CD4-positive, CD25-positive, alpha-beta regulatory T cell (primary cell): Measurements from ENCODE around the gene LMCD1. TPM values are rescaled to one million over a fixed set of nuclear protein-coding genes. Genes with fewer than 3 reads are reported as not detected.

Experiments
- ATAC-seq, 2 donors: fragments of 150-1000 bp; cut with Tn5 transposase; one replicate each; pipeline ENCODE4 v1.10.0; 2021; ENCODE audit warnings: low read depth in 2 of 2, moderate number of reproducible peaks in 2 of 2, moderate library complexity in 1 of 2
- DNase-seq, 3 donors: peaks; one replicate each; pipeline versions ENCODE4 v3.0.0 to v3.0.0-alpha.2; 2012 to 2022; ENCODE audit warnings: mixed read lengths in 1 of 3
- H3K27ac ChIP-seq: one replicate; pipeline ENCODE4 v1.7.0; 2013; ENCODE audit warnings: mild to moderate bottlenecking, low read length; ENCODE audit not compliant: insufficient read depth, poor library complexity, severe bottlenecking
- H3K27me3 ChIP-seq: one replicate; pipeline ENCODE4 v1.7.0; 2013; ENCODE audit warnings: low read length; ENCODE audit not compliant: control insufficient read depth, insufficient read depth
- H3K36me3 ChIP-seq: one replicate; pipeline ENCODE4 v1.7.0; 2013; ENCODE audit warnings: mild to moderate bottlenecking, low read length, moderate library complexity; ENCODE audit not compliant: control insufficient read depth, insufficient read depth
- H3K4me1 ChIP-seq: 2 replicates; pipeline ENCODE4 v1.7.0; 2013; ENCODE audit warnings: mild to moderate bottlenecking, low read length; ENCODE audit not compliant: insufficient read depth, control insufficient read depth, poor library complexity, severe bottlenecking
- H3K4me3 ChIP-seq: one replicate; pipeline ENCODE4 v1.7.0; 2013; ENCODE audit warnings: low read depth, mild to moderate bottlenecking, low read length, moderate library complexity
- H3K9me3 ChIP-seq, 2 experiments: 1 replicate in 1 of 2; 2 replicates in 1 of 2; pipeline ENCODE4 v1.7.0; 2013; ENCODE audit warnings: low read length in 2 of 2, mild to moderate bottlenecking in 1 of 2, moderate library complexity in 1 of 2; ENCODE audit not compliant: control insufficient read depth in 2 of 2
- H3K27ac Mint-ChIP-seq, 3 donors: one replicate each; pipeline ENCODE4 v1.8.0; 2020 to 2022; ENCODE audit warnings: mild to moderate bottlenecking in 3 of 3, mixed read lengths in 3 of 3, moderate library complexity in 2 of 3
- H3K27me3 Mint-ChIP-seq: one replicate; pipeline ENCODE4 v1.8.0; 2022; ENCODE audit warnings: mild to moderate bottlenecking, mixed read lengths
- H3K36me3 Mint-ChIP-seq: one replicate; pipeline ENCODE4 v1.8.0; 2020; ENCODE audit warnings: mixed read lengths
- H3K4me1 Mint-ChIP-seq, 4 donors: one replicate each; pipeline ENCODE4 v1.8.0; 2020 to 2022; ENCODE audit warnings: mixed read lengths in 4 of 4, mild to moderate bottlenecking in 1 of 4
- H3K4me3 Mint-ChIP-seq, 4 donors: one replicate each; pipeline ENCODE4 v1.8.0; 2020 to 2022; ENCODE audit warnings: mild to moderate bottlenecking in 4 of 4, mixed read lengths in 4 of 4, moderate library complexity in 3 of 4
- H3K9me3 Mint-ChIP-seq, 7 donors: one replicate each; pipeline ENCODE4 v1.8.0; 2020 to 2022; ENCODE audit warnings: mixed read lengths in 7 of 7, mild to moderate bottlenecking in 3 of 7, moderate library complexity in 2 of 7
- polyA plus RNA-seq, 4 donors: library from polyadenylated mRNA; unstranded; fragments of 300-500 nt; fragmentation: Illumina TruSeq; gene quantifications; one replicate each; pipeline ENCODE4 v1.2.3, GENCODE V29; 2021
- total RNA-seq: library from RNA; stranded (reverse); gene quantifications from one replicate; pipeline ENCODE4 v1.2.3, GENCODE V29; 2022

The LMCD1 gene
- total RNA-seq = 5.6 TPM
- 10 to 100 TPM; 13.3 to 27.7 (median 18.7) TPM for polyA plus RNA-seq

DNA sequence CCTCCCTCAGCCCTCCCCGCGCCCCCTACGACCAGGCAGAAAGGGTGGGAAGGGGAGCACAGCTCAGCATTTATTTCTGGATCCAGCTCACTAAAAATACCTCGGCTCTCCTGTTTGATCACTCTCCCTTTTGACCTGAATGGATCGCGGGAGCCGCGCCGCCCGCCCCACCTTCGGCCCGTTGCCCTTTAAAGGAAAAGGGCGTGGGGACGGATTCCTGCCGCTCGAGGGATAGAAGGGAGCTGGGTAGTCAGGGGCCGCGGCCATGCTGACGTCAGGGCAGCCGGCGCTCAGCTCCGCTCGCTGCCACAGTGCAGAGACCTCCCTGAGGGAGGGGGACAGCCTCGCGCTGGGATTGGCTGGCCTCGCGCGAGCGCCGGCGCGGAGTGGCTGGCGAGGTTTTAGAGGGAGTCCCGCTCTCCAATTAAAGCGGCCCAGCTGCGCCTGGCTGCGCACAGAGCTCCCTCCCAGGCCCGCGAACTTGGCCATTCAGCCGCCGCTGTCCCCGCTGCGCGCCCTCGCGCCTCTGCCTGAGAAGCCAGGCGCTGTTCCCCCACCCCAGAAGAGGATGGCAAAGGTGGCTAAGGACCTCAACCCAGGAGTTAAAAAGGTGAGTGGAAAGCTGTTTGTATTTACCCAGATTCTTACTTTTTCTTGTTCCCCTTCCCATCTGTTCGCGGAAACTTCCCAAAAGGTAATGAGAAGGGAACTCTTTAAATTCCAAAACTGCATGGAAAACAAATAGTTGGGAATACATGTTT, at the start of gene LMCD1:
Gene LMCD1 (plus strand): TSS at position 453 of the 761 bp plus-strand sequence. CDS start 116 bp downstream, at position 569.
- peak; percentile 85 to 91 (median 87) for DNase-seq
- no peaks in the 10 kb centered on the region for H3K9me3 Mint-ChIP-seq
- H3K27me3 ChIP-seq = no peaks in the 10 kb centered on the region
- H3K4me3 Mint-ChIP-seq = peak within 1 kb of the TSS; percentile 92 to 98 (median 96)
- peaks cover 38% of the 10 kb centered on the region for H3K4me1 ChIP-seq
- peak within 1 kb of the TSS; percentile 70 for H3K27ac ChIP-seq
- H3K36me3 Mint-ChIP-seq = no peaks in the 10 kb centered on the region
- ATAC-seq = peak; percentile 99
- peak within 1 kb of the TSS; percentile 91 to 96 (median 95) for H3K27ac Mint-ChIP-seq
- peak within 1 kb of the TSS; percentile 79 for H3K4me3 ChIP-seq
- no peaks in the 10 kb centered on the region for H3K27me3 Mint-ChIP-seq
- H3K4me1 Mint-ChIP-seq = peaks cover 5 to 59% (median 29%) of the 10 kb centered on the region in 4 donors
- H3K36me3 ChIP-seq = no peaks in the 10 kb centered on the region
- H3K9me3 ChIP-seq = no peaks in the 10 kb centered on the region

GRCh38 chr3:8452112-8452511, 49.5 kb upstream of the LMCD1 start:
- H3K27ac ChIP-seq = no peak overlapping the region
- peaks cover 0 to 5% (median 0%) of the 10 kb centered on the region in 7 donors for H3K9me3 Mint-ChIP-seq
- H3K27me3 ChIP-seq = no peaks in the 10 kb centered on the region
- H3K4me3 Mint-ChIP-seq = no peak overlapping the region
- no peaks in the 10 kb centered on the region for H3K36me3 ChIP-seq
- no peak overlapping the region for H3K27ac Mint-ChIP-seq
- H3K4me1 ChIP-seq = no peaks in the 10 kb centered on the region
- H3K27me3 Mint-ChIP-seq = no peaks in the 10 kb centered on the region
- DNase-seq (no peak), ATAC-seq (no peak)
- no peaks in the 10 kb centered on the region for H3K36me3 Mint-ChIP-seq
- H3K9me3 ChIP-seq = no peaks in the 10 kb centered on the region
- no peak overlapping the region for H3K4me3 ChIP-seq
- no peaks in the 10 kb centered on the region for H3K4me1 Mint-ChIP-seq

- DNase-seq (no peak), ATAC-seq (no peak)
- Mint-ChIP-seq H3K4me1 (no peaks in the 10 kb centered on the region), H3K27me3 (no peaks in the 10 kb centered on the region), H3K36me3 (no peaks in the 10 kb centered on the region), H3K4me3 (no peak overlapping the region), H3K27ac (peak overlapping the region in 1 of 3 donors; percentile 3), H3K9me3 (peaks cover 0 to 5% (median 0%) of the 10 kb centered on the region in 7 donors)
- no peaks in the 10 kb centered on the region for H3K4me1 ChIP-seq
- no peaks in the 10 kb centered on the region for H3K9me3 ChIP-seq
- no peak overlapping the region for H3K27ac ChIP-seq
- H3K36me3 ChIP-seq = no peaks in the 10 kb centered on the region
- H3K27me3 ChIP-seq = no peaks in the 10 kb centered on the region
- H3K4me3 ChIP-seq = no peak overlapping the region
Measured at GRCh38 chr3:8453153-8453552, 48.5 kb upstream of the LMCD1 start.

GRCh38 chr3:8455526-8456411, 45.9 kb upstream of the LMCD1 start:
- no peak overlapping the region for H3K4me3 ChIP-seq
- Mint-ChIP-seq H3K36me3 (no peaks in the 10 kb centered on the region), H3K27me3 (no peaks in the 10 kb centered on the region), H3K9me3 (peaks cover 0 to 3% (median 0%) of the 10 kb centered on the region in 7 donors), H3K27ac (no peak overlapping the region), H3K4me3 (no peak overlapping the region), H3K4me1 (no peaks in the 10 kb centered on the region)
- H3K9me3 ChIP-seq = no peaks in the 10 kb centered on the region
- DNase-seq (no peak), ATAC-seq (no peak)
- no peaks in the 10 kb centered on the region for H3K27me3 ChIP-seq
- no peaks in the 10 kb centered on the region for H3K36me3 ChIP-seq
- no peaks in the 10 kb centered on the region for H3K4me1 ChIP-seq
- no peak overlapping the region for H3K27ac ChIP-seq

DNA sequence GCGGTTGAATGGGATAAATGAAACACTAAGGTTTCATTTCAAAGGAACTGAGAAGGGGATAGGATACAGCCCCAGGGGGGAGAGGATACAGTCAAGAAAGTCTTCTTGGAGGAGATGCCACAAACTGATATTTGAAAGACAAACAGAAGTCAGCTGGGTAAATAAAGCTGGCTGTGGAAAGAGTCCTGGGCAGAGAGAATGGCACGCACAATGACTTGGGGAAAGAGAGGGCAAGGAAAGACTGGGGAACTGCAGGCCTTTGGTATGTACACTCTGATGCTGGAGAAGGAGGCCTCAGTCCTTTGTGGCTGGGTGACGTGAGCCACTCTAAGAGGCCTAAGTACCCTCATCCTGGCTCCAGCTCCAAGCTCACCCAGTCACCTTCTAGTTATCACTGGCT, 45.2 kb upstream of the LMCD1 start:
- Histone ChIP-seq H3K4me3 (no peak overlapping the region), H3K36me3 (no peaks in the 10 kb centered on the region), H3K4me1 (no peaks in the 10 kb centered on the region), H3K27ac (no peak overlapping the region), H3K27me3 (no peaks in the 10 kb centered on the region), H3K9me3 (no peaks in the 10 kb centered on the region)
- DNase-seq (no peak), ATAC-seq (no peak)
- Mint-ChIP-seq H3K4me3 (no peak overlapping the region), H3K27ac (no peak overlapping the region), H3K9me3 (peaks cover 0 to 4% (median 0%) of the 10 kb centered on the region in 7 donors), H3K27me3 (no peaks in the 10 kb centered on the region), H3K4me1 (no peaks in the 10 kb centered on the region), H3K36me3 (no peaks in the 10 kb centered on the region)

- ATAC-seq = no peak
- no peaks in the 10 kb centered on the region for H3K9me3 ChIP-seq
- H3K4me3 Mint-ChIP-seq = no peak overlapping the region
- no peak overlapping the region for H3K27ac ChIP-seq
- H3K9me3 Mint-ChIP-seq = peaks cover 0 to 4% (median 0%) of the 10 kb centered on the region in 7 donors
- no peak for DNase-seq
- no peaks in the 10 kb centered on the region for H3K4me1 Mint-ChIP-seq
- no peaks in the 10 kb centered on the region for H3K4me1 ChIP-seq
- no peaks in the 10 kb centered on the region for H3K36me3 ChIP-seq
- H3K27me3 Mint-ChIP-seq = no peaks in the 10 kb centered on the region
- no peak overlapping the region for H3K27ac Mint-ChIP-seq
- H3K36me3 Mint-ChIP-seq = no peaks in the 10 kb centered on the region
- no peak overlapping the region for H3K4me3 ChIP-seq
- no peaks in the 10 kb centered on the region for H3K27me3 ChIP-seq
Measured at GRCh38 chr3:8457039-8457438, 44.6 kb upstream of the LMCD1 start.

GRCh38 chr3:8458238-8458661, 43.4 kb upstream of the LMCD1 start:
- Mint-ChIP-seq H3K4me1 (no peaks in the 10 kb centered on the region), H3K4me3 (no peak overlapping the region), H3K27me3 (no peaks in the 10 kb centered on the region), H3K36me3 (no peaks in the 10 kb centered on the region), H3K9me3 (peaks cover 0 to 4% (median 1%) of the 10 kb centered on the region in 7 donors), H3K27ac (no peak overlapping the region)
- no peak overlapping the region for H3K4me3 ChIP-seq
- no peaks in the 10 kb centered on the region for H3K36me3 ChIP-seq
- DNase-seq (no peak), ATAC-seq (no peak)
- no peak overlapping the region for H3K27ac ChIP-seq
- H3K9me3 ChIP-seq = no peaks in the 10 kb centered on the region
- no peaks in the 10 kb centered on the region for H3K4me1 ChIP-seq
- H3K27me3 ChIP-seq = no peaks in the 10 kb centered on the region
